ENCODE results near the gene PLD6. TPM values are rescaled to one million over a fixed set of nuclear protein-coding genes. Genes with fewer than 3 reads are reported as not detected.

The PLD6 gene
- total RNA-seq, 1 experiment from 2014 or later: 4.2 TPM

- ATAC-seq: no peak
- ChIA-PET POLR2A (no interaction called here), CTCF (no interaction called here)
- in situ Hi-C loops (cut with HindIII; ENCODE audit: low pct_unique_long_range_greater_than_20kb, low sequenced_read_pairs): no loop called here
- H3K36me3 ChIP-seq (ENCODE audit: control insufficient read depth, insufficient read depth, low read length): peaks cover 7% of the 10 kb centered on the region
- no peak overlapping the region for H3K27ac ChIP-seq (ENCODE audit: low read length)
- H3K4me3 ChIP-seq (ENCODE audit: low read depth in 2 of 2, low read length in 2 of 2): no peak overlapping the region
- intact Hi-C loops (cut with micrococcal nuclease; ENCODE audit: unreplicated experiment): no loop called here
- no peaks in the 10 kb centered on the region for H3K9me3 ChIP-seq (ENCODE audit: control insufficient read depth, insufficient read depth, low read depth, low read length)
- no peaks in the 10 kb centered on the region for H3K4me1 ChIP-seq (ENCODE audit: control insufficient read depth, insufficient read depth, low read length)
- DNase-seq (ENCODE audit: low read depth, low spot score): no peak
- BruUV-seq (replicated peaks): no TSS peak
- TF ChIP-seq REST (IDR thresholded peaks at IDR 0.05; ENCODE audit: insufficient read depth in 1 of 2, low read depth in 2 of 2, low read length in 1 of 2) (no peak), POLR2AphosphoS5 (IDR thresholded peaks at IDR 0.05; ENCODE audit: low read depth, low read length) (no peak), SIN3A (IDR thresholded peaks at IDR 0.05; ENCODE audit: borderline replicate concordance, insufficient read depth, low read depth, low read length) (no peak), TCF7L2 (IDR thresholded peaks at IDR 0.05; ENCODE audit: low read depth, low read length) (no peak), CTCF (IDR thresholded peaks at IDR 0.05) (no peak)
- H3K27me3 ChIP-seq (ENCODE audit: control insufficient read depth, insufficient read depth, low read length): no peaks in the 10 kb centered on the region
Observed at GRCh38 chr17:17254036-17254435, 47.9 kb upstream of the PLD6 start.

GRCh38 chr17:17253406-17253805 lies 47.3 kb upstream of the PLD6 start:
- no TSS peak for BruUV-seq (replicated peaks)
- Histone ChIP-seq H3K4me1 (ENCODE audit: control insufficient read depth, insufficient read depth, low read length) (no peaks in the 10 kb centered on the region), H3K4me3 (ENCODE audit: low read depth in 2 of 2, low read length in 2 of 2) (no peak overlapping the region), H3K9me3 (ENCODE audit: control insufficient read depth, insufficient read depth, low read depth, low read length) (no peaks in the 10 kb centered on the region), H3K27ac (ENCODE audit: low read length) (no peak overlapping the region), H3K27me3 (ENCODE audit: control insufficient read depth, insufficient read depth, low read length) (no peaks in the 10 kb centered on the region), H3K36me3 (ENCODE audit: control insufficient read depth, insufficient read depth, low read length) (peaks cover 5% of the 10 kb centered on the region)
- ChIA-PET POLR2A (no interaction called here), CTCF (no interaction called here)
- intact Hi-C loops (cut with micrococcal nuclease; ENCODE audit: unreplicated experiment): no loop called here
- TF ChIP-seq POLR2AphosphoS5 (IDR thresholded peaks at IDR 0.05; ENCODE audit: low read depth, low read length) (no peak), TCF7L2 (IDR thresholded peaks at IDR 0.05; ENCODE audit: low read depth, low read length) (no peak), SIN3A (IDR thresholded peaks at IDR 0.05; ENCODE audit: borderline replicate concordance, insufficient read depth, low read depth, low read length) (no peak)
- in situ Hi-C loops (cut with HindIII; ENCODE audit: low pct_unique_long_range_greater_than_20kb, low sequenced_read_pairs): no loop called here
- ATAC-seq (no peak), DNase-seq (ENCODE audit: low read depth, low spot score) (no peak)

- in situ Hi-C loops (cut with HindIII; ENCODE audit: low pct_unique_long_range_greater_than_20kb, low sequenced_read_pairs) (no loop called here), intact Hi-C loops (cut with micrococcal nuclease; ENCODE audit: unreplicated experiment) (no loop called here)
- CTCF ChIA-PET: no interaction called here
- POLR2A ChIA-PET: no interaction called here
- ATAC-seq (no peak), DNase-seq (ENCODE audit: low read depth, low spot score) (no peak)
- Histone ChIP-seq H3K27me3 (ENCODE audit: control insufficient read depth, insufficient read depth, low read length) (no peaks in the 10 kb centered on the region), H3K36me3 (ENCODE audit: control insufficient read depth, insufficient read depth, low read length) (peaks cover 5% of the 10 kb centered on the region), H3K27ac (ENCODE audit: low read length) (no peak overlapping the region), H3K4me1 (ENCODE audit: control insufficient read depth, insufficient read depth, low read length) (no peaks in the 10 kb centered on the region), H3K4me3 (ENCODE audit: low read depth in 2 of 2, low read length in 2 of 2) (no peak overlapping the region), H3K9me3 (ENCODE audit: control insufficient read depth, insufficient read depth, low read depth, low read length) (no peaks in the 10 kb centered on the region)
- TF ChIP-seq SIN3A (IDR thresholded peaks at IDR 0.05; ENCODE audit: borderline replicate concordance, insufficient read depth, low read depth, low read length) (no peak), REST (IDR thresholded peaks at IDR 0.05; ENCODE audit: insufficient read depth in 1 of 2, low read depth in 2 of 2, low read length in 1 of 2) (no peak), CTCF (IDR thresholded peaks at IDR 0.05) (no peak), TCF7L2 (IDR thresholded peaks at IDR 0.05; ENCODE audit: low read depth, low read length) (no peak), POLR2AphosphoS5 (IDR thresholded peaks at IDR 0.05; ENCODE audit: low read depth, low read length) (no peak)
- no TSS peak for BruUV-seq (replicated peaks)
Observed at GRCh38 chr17:17252149-17252661, 46.1 kb upstream of the PLD6 start.
